ENCODE measurements around the gene ASTN2. TPM values are rescaled to one million over a fixed set of nuclear protein-coding genes. Genes with fewer than 3 reads are reported as not detected.

The ASTN2 gene
- total RNA-seq, 1 donor from 2014 or later = 12.2 TPM

DNA sequence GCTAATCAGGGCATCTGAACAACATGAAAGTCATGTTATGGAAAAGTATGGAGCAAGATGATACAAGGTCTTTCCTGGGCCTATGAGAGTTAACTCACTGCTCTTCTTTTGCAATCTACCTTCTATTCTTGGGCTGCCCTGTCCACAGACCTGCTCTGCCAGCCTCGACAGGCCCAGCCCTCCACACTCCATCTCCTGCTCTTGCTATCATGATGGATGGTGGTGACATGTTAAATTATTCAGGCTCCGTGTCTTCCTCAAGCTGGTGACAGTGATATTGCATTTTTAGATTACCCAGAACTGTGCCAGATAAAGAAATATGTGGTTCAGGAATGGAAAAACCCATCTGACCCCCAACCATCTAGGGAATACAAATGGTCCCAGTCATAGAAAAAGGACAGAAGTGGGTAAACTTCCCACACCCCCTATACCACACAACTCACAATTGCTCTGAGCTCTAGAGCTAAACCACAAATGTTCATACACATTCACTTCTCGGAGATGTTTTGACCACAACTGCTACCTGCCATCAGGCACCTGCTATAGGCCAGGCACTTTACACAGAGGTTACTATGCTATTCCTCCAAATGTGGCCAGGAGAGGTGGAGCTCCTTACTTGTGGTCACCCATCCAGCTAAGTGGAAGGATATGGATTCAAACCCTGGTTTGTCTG, 311.3 kb downstream of the ASTN2 start:
- no peak for DNase-seq (ENCODE audit: low read depth)
- no peak overlapping the region for H3K4me3 ChIP-seq (ENCODE audit: low read depth, low read length)
- TF ChIP-seq, protein P1, sequence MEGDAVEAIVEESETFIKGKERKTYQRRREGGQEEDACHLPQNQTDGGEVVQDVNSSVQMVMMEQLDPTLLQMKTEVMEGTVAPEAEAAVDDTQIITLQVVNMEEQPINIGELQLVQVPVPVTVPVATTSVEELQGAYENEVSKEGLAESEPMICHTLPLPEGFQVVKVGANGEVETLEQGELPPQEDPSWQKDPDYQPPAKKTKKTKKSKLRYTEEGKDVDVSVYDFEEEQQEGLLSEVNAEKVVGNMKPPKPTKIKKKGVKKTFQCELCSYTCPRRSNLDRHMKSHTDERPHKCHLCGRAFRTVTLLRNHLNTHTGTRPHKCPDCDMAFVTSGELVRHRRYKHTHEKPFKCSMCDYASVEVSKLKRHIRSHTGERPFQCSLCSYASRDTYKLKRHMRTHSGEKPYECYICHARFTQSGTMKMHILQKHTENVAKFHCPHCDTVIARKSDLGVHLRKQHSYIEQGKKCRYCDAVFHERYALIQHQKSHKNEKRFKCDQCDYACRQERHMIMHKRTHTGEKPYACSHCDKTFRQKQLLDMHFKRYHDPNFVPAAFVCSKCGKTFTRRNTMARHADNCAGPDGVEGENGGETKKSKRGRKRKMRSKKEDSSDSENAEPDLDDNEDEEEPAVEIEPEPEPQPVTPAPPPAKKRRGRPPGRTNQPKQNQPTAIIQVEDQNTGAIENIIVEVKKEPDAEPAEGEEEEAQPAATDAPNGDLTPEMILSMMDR (IDR thresholded peaks at IDR 0.05; ENCODE audit: insufficient read depth, low read length, poor library complexity, severe bottlenecking) = no peak
- H3K36me3 ChIP-seq (ENCODE audit: control insufficient read depth, insufficient read depth, low read length) = no peaks in the 10 kb centered on the region
- H3K27me3 ChIP-seq (ENCODE audit: control insufficient read depth, insufficient read depth, low read length) = no peaks in the 10 kb centered on the region

DNA sequence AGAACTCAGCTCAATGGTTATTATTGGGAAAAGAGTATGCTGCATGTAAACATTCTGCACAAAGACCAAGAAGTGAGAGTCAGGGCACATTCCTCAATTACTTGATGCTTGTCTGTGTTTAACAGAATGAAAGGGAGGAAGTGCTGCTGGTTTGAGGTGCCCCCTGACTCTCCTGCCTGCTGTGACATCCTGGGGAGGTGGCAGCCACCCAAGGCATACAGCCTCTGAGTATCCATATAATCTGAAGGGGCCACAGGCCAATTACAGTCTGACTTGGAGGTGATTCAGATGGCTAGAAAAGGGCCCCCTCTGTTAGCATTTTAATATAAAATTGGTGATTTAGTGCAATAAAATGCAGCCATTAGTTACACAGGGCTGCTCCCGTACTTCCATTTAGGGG, 313.8 kb downstream of the ASTN2 start:
- Histone ChIP-seq H3K27me3 (ENCODE audit: control insufficient read depth, insufficient read depth, low read length) (no peaks in the 10 kb centered on the region), H3K4me3 (ENCODE audit: low read depth, low read length) (no peak overlapping the region), H3K36me3 (ENCODE audit: control insufficient read depth, insufficient read depth, low read length) (no peaks in the 10 kb centered on the region)
- TF ChIP-seq, protein P1 (IDR thresholded peaks at IDR 0.05; ENCODE audit: insufficient read depth, low read length, poor library complexity, severe bottlenecking) = no peak
- no peak for DNase-seq (ENCODE audit: low read depth)

DNA sequence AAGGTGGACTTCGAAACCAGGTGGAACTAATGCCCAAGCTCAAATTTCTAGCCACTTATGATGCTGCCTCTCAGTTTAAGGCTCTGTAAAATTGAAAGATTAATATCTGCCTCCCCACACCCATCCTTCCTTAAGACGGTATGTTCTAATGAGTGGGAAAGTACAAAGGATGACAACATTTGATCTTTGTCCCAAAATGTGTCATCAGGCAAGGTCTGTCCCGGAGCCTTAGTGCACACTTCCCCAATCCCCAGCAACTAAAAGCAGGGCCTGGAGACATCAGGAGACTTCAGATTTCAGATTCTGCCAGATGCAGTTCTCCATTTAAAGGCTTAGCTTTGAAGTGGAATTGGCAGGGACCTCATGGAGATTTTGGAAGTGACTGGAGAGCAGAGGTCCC, 316.5 kb downstream of the ASTN2 start:
- Histone ChIP-seq H3K4me3 (ENCODE audit: low read depth, low read length) (no peak overlapping the region), H3K27me3 (ENCODE audit: control insufficient read depth, insufficient read depth, low read length) (no peaks in the 10 kb centered on the region), H3K36me3 (ENCODE audit: control insufficient read depth, insufficient read depth, low read length) (no peaks in the 10 kb centered on the region)
- DNase-seq (ENCODE audit: low read depth) = no peak
- TF ChIP-seq, protein P1 (IDR thresholded peaks at IDR 0.05; ENCODE audit: insufficient read depth, low read length, poor library complexity, severe bottlenecking) = no peak

DNA sequence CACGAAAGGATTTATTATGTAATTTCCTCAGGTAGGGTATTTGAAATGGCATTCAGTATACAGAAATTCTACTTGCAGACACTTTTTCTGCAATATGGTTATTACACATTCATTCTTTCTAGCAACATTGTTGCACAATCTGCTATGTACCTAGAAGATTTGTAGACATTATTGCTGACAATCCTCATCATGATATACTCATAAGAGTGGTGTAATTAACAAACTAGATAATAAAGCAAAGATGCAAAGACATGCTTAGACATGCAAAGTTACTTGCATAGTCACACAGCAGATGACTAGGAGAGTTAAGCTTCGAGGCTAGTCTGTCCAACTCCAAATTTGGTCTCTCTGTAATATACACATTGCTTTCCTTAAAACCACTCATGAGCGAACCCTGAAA, 317.1 kb downstream of the ASTN2 start:
- TF ChIP-seq, protein P1 (IDR thresholded peaks at IDR 0.05; ENCODE audit: insufficient read depth, low read length, poor library complexity, severe bottlenecking) = no peak
- no peak for DNase-seq (ENCODE audit: low read depth)
- Histone ChIP-seq H3K36me3 (ENCODE audit: control insufficient read depth, insufficient read depth, low read length) (no peaks in the 10 kb centered on the region), H3K27me3 (ENCODE audit: control insufficient read depth, insufficient read depth, low read length) (no peaks in the 10 kb centered on the region), H3K4me3 (ENCODE audit: low read depth, low read length) (no peak overlapping the region)

DNA sequence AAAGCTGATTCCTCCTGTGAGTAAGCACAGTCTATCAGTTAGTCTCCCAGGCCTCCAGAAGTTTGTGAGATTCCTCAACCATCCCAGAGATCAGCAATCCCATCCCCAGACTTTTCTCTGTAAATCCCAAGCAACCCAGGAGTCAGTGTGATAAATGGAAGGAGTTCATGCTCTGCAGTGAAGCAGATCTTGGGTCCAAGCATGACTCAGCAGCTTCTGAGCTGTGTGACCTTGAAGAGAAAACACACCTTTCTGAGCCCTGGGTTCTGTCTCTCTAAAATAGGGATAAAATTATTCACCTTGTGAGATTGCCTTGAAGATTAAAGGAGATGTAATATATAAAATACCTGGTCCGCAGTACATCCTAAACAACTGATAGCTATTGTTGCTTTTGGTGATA, 318.7 kb downstream of the ASTN2 start:
- TF ChIP-seq, protein P1 (IDR thresholded peaks at IDR 0.05; ENCODE audit: insufficient read depth, low read length, poor library complexity, severe bottlenecking) = no peak
- Histone ChIP-seq H3K27me3 (ENCODE audit: control insufficient read depth, insufficient read depth, low read length) (no peaks in the 10 kb centered on the region), H3K4me3 (ENCODE audit: low read depth, low read length) (no peak overlapping the region), H3K36me3 (ENCODE audit: control insufficient read depth, insufficient read depth, low read length) (no peaks in the 10 kb centered on the region)
- no peak for DNase-seq (ENCODE audit: low read depth)

DNA sequence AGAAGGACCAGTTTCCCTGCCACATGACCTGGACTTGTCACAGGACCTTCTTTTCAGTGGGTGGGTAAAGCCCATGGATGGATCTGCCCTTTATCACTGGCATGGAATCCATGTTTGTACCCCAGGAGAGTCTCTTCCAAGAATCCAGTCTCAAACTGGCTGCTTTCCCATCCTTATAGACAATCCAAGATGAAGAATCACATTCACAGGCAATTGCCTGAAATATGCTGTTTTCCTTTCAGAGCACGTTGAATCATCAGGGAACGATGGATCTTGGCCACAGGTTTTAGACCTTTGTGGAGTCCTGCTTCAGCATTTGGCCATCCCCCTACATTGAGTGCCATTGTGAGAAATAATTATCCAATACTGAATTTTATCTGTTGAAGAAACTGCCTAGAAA, 319.8 kb downstream of the ASTN2 start:
- no peak for DNase-seq (ENCODE audit: low read depth)
- no peaks in the 10 kb centered on the region for H3K27me3 ChIP-seq (ENCODE audit: control insufficient read depth, insufficient read depth, low read length)
- H3K36me3 ChIP-seq (ENCODE audit: control insufficient read depth, insufficient read depth, low read length) = no peaks in the 10 kb centered on the region
- TF ChIP-seq, protein P1 (IDR thresholded peaks at IDR 0.05; ENCODE audit: insufficient read depth, low read length, poor library complexity, severe bottlenecking) = no peak
- H3K4me3 ChIP-seq (ENCODE audit: low read depth, low read length) = no peak overlapping the region
